ENCODE results near the gene MYO1D.

GRCh38 chr17:32805029-32805976, 71.6 kb downstream of the MYO1D start:
- TF ChIP-seq CTCF (conservative IDR thresholded peaks at IDR 0.05) (no peak), EZH2 (IDR thresholded peaks at IDR 0.05; ENCODE audit: low read depth) (no peak)
